HTERT RPE-1 (cell line): ENCODE measurements around the gene SLC39A11.

ENCODE experiments used
- in situ Hi-C: fragments of 300-500 bp; cut with MboI; formaldehyde crosslinking; loops from 4 replicates; pipeline ENCODE4 v1.14.3; 2020; ENCODE audit warnings: low sequenced_read_pairs

The SLC39A11 gene

GRCh38 chr17:73045724-73046123 lies 46.8 kb downstream of the SLC39A11 start:
- in situ Hi-C loops: no loop called here

DNA sequence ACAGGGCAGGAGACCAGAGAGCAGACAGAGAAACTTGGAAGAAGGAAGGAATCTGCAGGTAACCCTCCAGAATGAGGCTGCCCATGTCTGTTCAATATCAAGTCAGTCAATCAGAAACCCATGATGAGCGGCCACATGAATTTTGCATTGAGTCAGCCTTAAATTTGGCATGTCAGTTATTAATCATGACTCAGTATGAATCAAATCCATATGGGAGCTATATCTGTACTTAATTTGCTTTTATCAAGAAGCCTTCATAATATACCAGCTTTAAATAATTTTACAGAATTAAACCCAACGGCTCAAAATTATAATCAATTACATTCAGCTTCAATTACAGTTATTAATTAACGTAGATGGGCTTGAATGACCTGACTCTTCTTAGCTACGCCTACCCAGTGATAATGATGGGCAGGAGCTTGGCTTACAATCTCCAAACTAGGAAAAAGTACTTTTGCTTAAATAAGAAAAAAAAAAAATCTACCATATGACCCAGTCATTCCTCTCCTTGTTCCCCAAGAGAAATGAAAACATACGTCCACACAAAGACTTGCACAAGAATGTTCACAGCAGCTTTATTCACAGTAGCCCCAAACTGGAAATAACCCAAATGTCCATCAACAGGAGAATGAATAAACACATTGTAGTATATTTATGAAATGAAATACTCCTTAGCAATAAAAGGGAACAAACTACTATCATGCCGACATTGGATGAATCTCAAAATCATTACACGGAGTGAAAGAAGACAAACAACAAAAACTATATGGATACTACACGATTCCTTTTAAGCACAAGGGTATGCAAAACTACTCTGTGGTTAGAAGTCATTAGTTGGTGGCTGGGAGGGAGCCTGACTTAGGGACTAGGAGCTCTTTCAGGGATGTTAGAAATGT lies 48.6 kb downstream of the SLC39A11 start:
- in situ Hi-C loops: no loop called here

DNA sequence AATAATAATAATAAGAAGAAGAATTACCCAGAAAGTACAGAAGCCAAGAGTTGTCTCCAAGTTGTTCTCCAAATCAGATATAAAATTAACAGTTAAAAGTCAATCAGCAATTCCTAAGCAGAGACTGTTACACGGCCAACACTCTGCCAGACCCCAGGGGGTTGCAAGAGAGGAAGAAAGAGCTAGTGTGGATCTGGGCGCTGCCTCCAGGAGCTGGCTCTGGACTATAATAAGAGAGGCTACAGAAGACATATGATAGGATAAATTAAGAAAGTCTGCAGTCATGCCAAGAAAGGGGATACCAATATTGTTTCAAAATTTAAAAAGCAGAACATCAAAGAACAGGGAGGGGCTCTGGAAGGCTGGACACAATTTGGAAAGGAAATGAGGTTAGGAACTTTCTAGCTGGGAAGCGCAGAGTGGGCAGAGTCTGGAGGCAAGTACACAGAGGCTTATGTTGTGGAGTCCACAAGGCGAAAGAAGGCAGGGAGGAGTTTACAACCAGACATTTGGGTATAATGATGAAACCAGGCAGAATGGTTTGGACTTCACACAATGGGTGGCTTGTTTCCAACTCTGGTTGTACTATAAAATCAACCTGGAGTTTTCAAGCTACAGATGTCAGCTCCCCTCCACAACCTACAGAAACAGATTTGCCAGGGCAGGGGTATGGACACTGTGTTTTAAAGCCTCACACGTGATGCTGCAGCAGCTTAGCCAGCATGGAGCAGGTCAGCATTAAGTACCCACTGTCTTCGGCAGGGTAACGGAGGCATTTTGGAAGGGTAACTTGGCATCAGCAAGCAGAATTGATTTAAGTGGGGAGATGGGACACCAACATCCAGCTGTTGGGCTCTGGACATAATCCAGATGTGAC lies 49.4 kb downstream of the SLC39A11 start:
- in situ Hi-C loops: no loop called here

DNA sequence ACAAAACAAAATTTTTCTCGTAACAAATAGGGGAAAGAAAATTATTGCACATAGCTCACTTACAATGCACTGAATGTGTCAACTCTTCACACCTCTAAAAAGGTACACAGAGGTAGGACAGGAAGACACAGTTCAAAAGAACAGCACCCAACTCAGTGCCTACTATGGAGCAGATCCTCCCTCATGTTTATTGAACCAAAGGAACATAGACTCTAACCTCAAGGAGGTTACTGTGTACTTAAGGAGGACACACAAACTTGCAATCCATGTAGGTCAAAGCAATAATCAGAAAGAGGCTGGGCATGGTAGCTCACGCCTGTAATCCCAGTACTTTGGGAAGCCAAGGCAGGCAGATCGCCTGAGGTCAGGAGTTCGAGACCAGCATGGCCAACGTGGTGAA lies 50.3 kb downstream of the SLC39A11 start:
- in situ Hi-C loops: no loop called here

- in situ Hi-C loops: no loop called here
Measured at GRCh38 chr17:73039282-73039681, 53.2 kb downstream of the SLC39A11 start.

GRCh38 chr17:73031472-73031871 lies 61.0 kb downstream of the SLC39A11 start:
- in situ Hi-C loops: no loop called here

DNA sequence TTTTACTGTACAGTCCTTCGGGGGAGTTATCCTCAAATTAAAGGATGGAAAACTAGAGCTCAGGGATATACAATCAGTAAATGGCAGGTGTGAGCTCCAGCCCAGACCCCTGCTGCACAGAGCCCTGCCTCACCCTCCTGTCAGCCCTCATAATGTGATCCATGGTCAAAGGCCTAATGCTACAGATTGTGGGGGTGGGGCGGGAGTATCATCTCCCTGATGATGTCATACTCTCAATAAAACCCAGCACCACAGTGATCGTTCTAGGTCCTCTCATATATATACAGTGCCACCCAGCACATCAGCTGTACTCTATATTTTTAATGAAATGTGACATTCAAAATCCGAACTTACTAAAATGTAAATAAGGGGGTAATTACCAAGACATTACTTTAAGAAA lies 61.5 kb downstream of the SLC39A11 start:
- in situ Hi-C loops: no loop called here

- in situ Hi-C loops: no loop called here
Measured at GRCh38 chr17:73030501-73030921, 62.0 kb downstream of the SLC39A11 start.

GRCh38 chr17:73029991-73030390 lies 62.5 kb downstream of the SLC39A11 start:
- in situ Hi-C loops: no loop called here

- in situ Hi-C loops: no loop called here
Measured at GRCh38 chr17:73029021-73029420, 63.5 kb downstream of the SLC39A11 start.

DNA sequence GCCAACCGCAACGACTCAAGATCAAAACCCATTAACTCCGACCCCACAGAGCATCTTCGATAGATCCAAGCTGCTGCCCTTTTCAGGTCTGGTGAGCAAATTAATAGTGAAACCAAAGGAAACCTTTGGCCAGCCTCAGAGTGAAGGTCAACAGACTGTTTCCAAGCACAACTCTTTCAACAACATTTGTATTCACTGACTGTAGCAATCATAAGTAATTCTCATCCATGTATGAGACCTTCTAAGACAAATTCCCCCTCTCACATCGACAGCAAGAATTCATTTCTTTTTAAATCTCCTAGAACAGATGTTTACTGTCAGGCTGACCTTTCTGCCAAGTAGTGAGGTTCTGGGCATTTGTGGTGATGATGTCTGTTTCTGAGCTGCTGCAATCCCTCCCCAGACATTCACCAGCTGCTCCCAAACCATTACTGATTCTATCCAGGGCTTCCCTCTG lies 64.2 kb downstream of the SLC39A11 start:
- in situ Hi-C loops: no loop called here

DNA sequence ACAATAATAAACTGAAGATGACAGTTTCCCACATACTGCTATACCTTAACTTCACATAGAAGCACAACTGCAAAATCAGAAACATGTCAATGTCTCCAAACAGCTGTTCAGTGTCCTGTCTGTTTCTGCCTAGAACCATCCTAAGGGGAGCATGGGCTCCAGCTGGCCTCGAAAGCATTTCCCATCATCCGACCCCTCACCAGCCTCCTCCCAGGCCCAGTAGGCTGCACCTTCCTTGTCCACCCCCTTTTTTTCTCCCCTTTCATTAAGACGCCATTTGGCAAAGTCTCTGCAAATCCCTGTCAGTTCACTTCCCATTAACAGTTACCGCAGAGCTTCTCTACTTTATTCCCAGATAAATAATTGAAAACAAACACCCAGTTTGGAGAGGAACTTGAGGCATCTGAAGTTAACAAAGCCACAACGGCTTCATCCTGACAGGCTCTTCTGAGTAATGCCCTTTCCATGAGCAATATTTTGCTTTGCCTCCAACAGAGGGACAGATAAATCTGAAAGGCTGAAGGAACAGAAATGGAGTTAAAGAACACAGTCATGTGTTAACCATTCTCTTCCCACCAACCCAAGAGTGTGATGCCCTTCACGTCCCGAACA lies 65.3 kb downstream of the SLC39A11 start:
- in situ Hi-C loops: no loop called here

GRCh38 chr17:73025041-73025560 lies 67.4 kb downstream of the SLC39A11 start:
- in situ Hi-C loops: no loop called here

DNA sequence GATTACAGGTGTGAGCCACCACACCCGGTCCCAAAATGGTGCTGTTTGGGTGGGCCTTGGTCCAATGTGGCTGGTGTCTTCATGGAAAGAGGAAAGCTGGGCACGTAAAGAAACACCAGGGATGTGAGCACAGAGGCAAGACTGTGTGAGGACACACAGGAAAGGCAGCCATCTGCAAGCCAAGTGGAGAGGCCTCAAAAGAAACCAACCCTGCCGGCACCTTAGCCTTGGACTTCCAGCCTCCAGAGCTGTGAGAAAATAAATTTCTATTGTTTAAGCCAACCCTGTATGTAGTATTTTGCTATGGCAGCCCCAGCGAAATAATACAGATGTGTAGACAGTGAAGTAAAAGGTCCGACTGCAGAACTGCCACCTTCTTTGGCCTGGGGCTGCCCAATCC lies 68.7 kb downstream of the SLC39A11 start:
- in situ Hi-C loops: no loop called here

GRCh38 chr17:73022694-73023093 lies 69.8 kb downstream of the SLC39A11 start:
- in situ Hi-C loops: no loop called here

GRCh38 chr17:73021771-73022170 lies 70.7 kb downstream of the SLC39A11 start:
- in situ Hi-C loops: no loop called here

GRCh38 chr17:73020110-73020509 lies 72.4 kb downstream of the SLC39A11 start:
- in situ Hi-C loops: no loop called here

DNA sequence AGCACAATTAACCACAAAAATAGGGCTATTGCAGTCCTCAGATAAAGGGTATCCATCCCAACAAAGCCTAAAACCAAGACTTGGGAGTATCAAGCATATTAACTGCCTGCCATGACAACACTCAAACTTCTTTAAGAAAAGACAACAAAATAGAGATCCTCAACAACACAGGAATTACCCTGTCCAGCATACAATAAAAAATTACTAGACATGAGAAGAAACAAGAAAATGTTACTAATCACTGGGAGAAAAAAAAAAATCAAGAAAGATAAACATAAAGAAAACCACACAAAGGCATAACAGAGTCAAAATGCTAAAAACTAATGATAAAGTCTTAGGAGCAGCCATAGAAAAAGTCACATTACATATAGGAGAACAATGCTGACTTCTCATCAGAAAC lies 73.9 kb downstream of the SLC39A11 start:
- in situ Hi-C loops: no loop called here

DNA sequence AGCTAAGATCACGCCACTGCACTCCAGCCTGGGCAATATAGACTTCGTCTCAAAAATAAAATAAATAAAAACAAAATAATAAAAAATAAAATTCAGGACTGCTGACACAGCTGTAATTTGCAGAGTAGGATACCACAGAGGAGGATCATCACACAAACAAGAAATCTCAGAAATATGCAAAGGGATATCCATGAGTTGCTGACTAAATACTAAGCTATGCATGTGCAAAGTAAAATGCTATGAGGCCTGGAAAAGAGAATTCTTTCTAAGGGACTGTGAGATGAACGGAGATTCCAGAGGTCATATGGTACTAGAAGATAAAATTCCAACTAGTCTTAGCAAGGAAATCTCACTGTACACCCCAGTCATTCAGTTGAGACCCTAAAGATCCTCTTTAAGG lies 74.8 kb downstream of the SLC39A11 start:
- in situ Hi-C loops: no loop called here

DNA sequence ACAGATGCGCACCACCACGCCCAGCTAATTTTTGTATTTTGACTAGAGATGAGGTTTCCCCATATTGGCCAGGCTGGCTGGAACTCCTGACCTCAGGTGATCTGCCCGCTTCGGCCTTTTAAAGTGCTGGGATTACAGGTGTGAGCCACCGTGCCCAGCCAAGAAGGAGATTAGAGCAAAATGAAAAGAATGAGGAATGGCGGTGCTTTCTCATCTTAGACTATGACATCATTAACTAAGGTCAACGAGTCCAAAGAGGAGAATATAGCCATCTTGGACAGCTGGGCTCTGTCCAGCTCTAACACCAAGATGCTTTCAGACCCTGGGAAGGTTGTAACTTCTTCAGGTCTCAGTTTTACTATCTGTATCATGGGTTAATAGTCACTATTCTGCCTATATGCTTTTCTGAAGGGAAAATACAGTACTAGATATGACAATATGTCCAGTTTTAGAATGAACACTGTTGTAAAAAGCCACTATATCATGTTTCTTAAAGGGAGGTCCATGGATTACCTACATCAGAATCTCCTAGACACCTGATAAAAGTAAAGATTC lies 76.7 kb downstream of the SLC39A11 start:
- in situ Hi-C loops: no loop called here
